BJ (cell line): Measurements from ENCODE around the gene NELL2. TPM values are rescaled to one million over a fixed set of nuclear protein-coding genes. Genes with fewer than 3 reads are reported as not detected.
"Not testable (repeated sequence)": the region's sequence is repeated elsewhere in the genome, so short reads cannot be mapped to it uniquely, and the experiment has no call there.

Source experiments
- CTCF ChIA-PET: fragments of 350-600 bp; formaldehyde crosslinking; extraction: SDS; loops from one replicate; lab custom pipeline; 2021; ENCODE audit warnings: antibody characterized with exemption, inconsistent platforms; lab: Yijun Ruan, JAX
- POLR2A ChIA-PET: fragments of 300-600 bp; sonication (Branson Sonifier 250); formaldehyde crosslinking; extraction: SDS; loops from one replicate; lab custom pipeline; 2021; ENCODE audit warnings: antibody characterized with exemption; lab: Charles Lee
- DNase-seq: peaks from one replicate; pipeline ENCODE4 v3.0.0-alpha.2; 2011; ENCODE audit warnings: low read depth
- H3K27me3 ChIP-seq: 2 replicates; pipeline ENCODE4 v1.6.0; 2011; ENCODE audit warnings: low read length; ENCODE audit not compliant: control insufficient read depth, insufficient read depth
- H3K36me3 ChIP-seq: 2 replicates; pipeline ENCODE4 v1.5.1; 2011; ENCODE audit warnings: low read length; ENCODE audit not compliant: control insufficient read depth, insufficient read depth
- H3K4me3 ChIP-seq: 2 replicates; pipeline ENCODE4 v1.5.1; 2011; ENCODE audit warnings: low read depth, mild to moderate bottlenecking, control low read depth, low read length
- CTCF ChIP-seq: IDR thresholded peaks from 2 replicates; pipeline ENCODE4 v1.5.1; 2011; ENCODE audit warnings: low read depth, mild to moderate bottlenecking, control low read depth, inconsistent platforms, low read length, moderate library complexity; ENCODE audit not compliant: insufficient read depth
- polyA minus RNA-seq: library from RNA; depleted of rRNA, polyadenylated mRNA; stranded (reverse); fragments of >200 nt; gene quantifications from 2 replicates; pipeline ENCODE4 v1.2.3, GENCODE V29; 2011; rRNA and poly(A)+ RNA removed
- polyA plus RNA-seq: library from polyadenylated mRNA; depleted of rRNA; stranded (reverse); fragments of >200 nt; gene quantifications from 2 replicates; pipeline ENCODE4 v1.2.3, GENCODE V29; 2011; rRNA removed

NELL2 gene
- polyA plus RNA-seq (0.16 and 0.23 TPM in 2 replicates), polyA minus RNA-seq (not detected in 2 replicates)

- Histone ChIP-seq H3K27me3 (peaks cover 13% of the 10 kb centered on the region), H3K36me3 (no peaks in the 10 kb centered on the region), H3K4me3 (peak within 1 kb of the TSS; percentile 46)
- no peak for TF ChIP-seq CTCF
- CTCF ChIA-PET, result interaction anchor here (0.5 to 1.1 kb wide), 2 partner anchors 14 to 868 kb away, joined by 3 read pairs; no protein-coding TSS in a partner anchor
- POLR2A ChIA-PET, result interaction anchor here (0.7 kb wide), 2 partner anchors 53 to 1047 kb away, joined by 3 to 9 read pairs; no protein-coding TSS in a partner anchor
- no peak for DNase-seq
These were observed at the start of gene NELL2 for GRCh38 chr12:44875954-44876543. NELL2 (minus strand) TSS chr12:44876315; CDS start chr12:44875869, 446 bp downstream.

- ChIA-PET POLR2A (no interaction called here), CTCF (interaction anchor here (0.9 kb wide), 1 partner anchor 9 kb away, joined by 3 read pairs; no protein-coding TSS in a partner anchor)
- Histone ChIP-seq H3K27me3 (no peaks in the 10 kb centered on the region), H3K4me3 (no peak overlapping the region), H3K36me3 (no peaks in the 10 kb centered on the region)
- TF ChIP-seq CTCF, result no peak
- DNase-seq, result no peak
These were observed 45.6 kb upstream of the NELL2 start for GRCh38 chr12:44921736-44922135.

GRCh38 chr12:44917141-44917540 is 41.0 kb upstream of the NELL2 start:
- no peaks in the 10 kb centered on the region for H3K36me3 ChIP-seq
- ChIA-PET POLR2A (no interaction called here), CTCF (no interaction called here)
- H3K4me3 ChIP-seq, result no peak overlapping the region
- H3K27me3 ChIP-seq, result no peaks in the 10 kb centered on the region
- no peak for DNase-seq
- no peak for TF ChIP-seq CTCF

GRCh38 chr12:44915958-44916357 is 39.8 kb upstream of the NELL2 start:
- ChIA-PET POLR2A (no interaction called here), CTCF (interaction anchor here (0.9 kb wide), 1 partner anchor 32 kb away, joined by 3 read pairs; no protein-coding TSS in a partner anchor)
- Histone ChIP-seq H3K27me3 (no peaks in the 10 kb centered on the region), H3K4me3 (no peak overlapping the region), H3K36me3 (no peaks in the 10 kb centered on the region)
- no peak for TF ChIP-seq CTCF
- DNase-seq, result no peak

- POLR2A ChIA-PET, result no interaction called here
- Histone ChIP-seq H3K27me3 (no peaks in the 10 kb centered on the region), H3K36me3 (no peaks in the 10 kb centered on the region), H3K4me3 (no peak overlapping the region)
- CTCF ChIA-PET, result no interaction called here
- no peak for TF ChIP-seq CTCF
- DNase-seq, result no peak
These were observed 28.2 kb upstream of the NELL2 start for GRCh38 chr12:44904321-44904720.

- H3K27me3 ChIP-seq, H3K36me3 ChIP-seq, H3K4me3 ChIP-seq, DNase-seq, POLR2A ChIA-PET: not testable (repeated sequence)
- CTCF ChIA-PET, result interaction anchor here (1.2 kb wide), 1 partner anchor 51 kb away, joined by 3 read pairs; no protein-coding TSS in a partner anchor
These were observed 22.0 kb upstream of the NELL2 start for GRCh38 chr12:44898108-44898507.
